ENCODE results near the gene MAP2K1.
"Not testable (repeated sequence)": the region's sequence is repeated elsewhere in the genome, so short reads cannot be mapped to it uniquely, and the experiment has no call there.

The MAP2K1 gene

DNA sequence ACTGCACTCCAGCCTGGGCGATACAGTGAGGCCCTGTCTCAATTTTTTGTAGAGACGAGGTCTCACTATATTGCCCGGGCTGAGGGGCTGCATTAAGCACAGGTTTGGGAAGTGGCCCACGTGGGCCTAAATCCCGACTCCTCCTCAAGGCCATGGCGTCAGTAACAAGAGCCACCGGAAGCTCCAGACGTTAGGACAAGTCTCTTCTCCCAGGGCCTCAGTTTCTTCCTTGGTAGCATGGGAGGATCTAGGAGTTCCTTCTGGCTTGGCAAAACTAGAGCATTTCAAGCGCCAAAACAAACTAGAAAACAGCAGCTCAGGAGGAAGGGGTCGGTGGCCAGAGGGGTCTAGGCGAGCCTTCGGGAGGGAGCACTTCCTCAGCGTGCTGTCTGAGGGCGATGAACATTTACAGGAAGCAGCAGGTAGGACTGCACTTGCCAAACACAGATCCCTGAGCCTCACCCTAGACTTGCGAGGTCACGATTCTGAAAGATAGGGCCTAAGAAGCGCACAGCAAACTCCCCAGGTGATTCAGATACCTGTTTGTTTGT, 110.3 kb downstream of the MAP2K1 start:
- DNase-seq, result no peak
- Histone ChIP-seq H3K4me3 (ENCODE audit: low read length) (peak overlapping the region; percentile 89), H3K79me2 (ENCODE audit: low read length) (peaks cover 60% of the 10 kb centered on the region), H3K27ac (ENCODE audit: low read length) (peak overlapping the region; percentile 87), H3K9me2 (replicated peaks; ENCODE audit: insufficient read depth, low read length) (no peaks in the 10 kb centered on the region), H3K27me3 (replicated peaks; ENCODE audit: insufficient read depth, low read length) (no peaks in the 10 kb centered on the region), H4K20me1 (ENCODE audit: insufficient read depth, low read length) (peaks cover 9% of the 10 kb centered on the region), H2AFZ (ENCODE audit: low read length) (peak overlapping the region; percentile 10), H3K4me1 (ENCODE audit: low read length) (peaks cover 14% of the 10 kb centered on the region), H3F3A (ENCODE audit: insufficient read depth, low read length) (peaks cover 54% of the 10 kb centered on the region), H3K9ac (ENCODE audit: low read length) (peak overlapping the region; percentile 96), H3K9me3 (replicated peaks; ENCODE audit: insufficient read depth, low read length) (no peaks in the 10 kb centered on the region), H3K36me3 (replicated peaks; ENCODE audit: insufficient read depth, low read length) (peaks cover 17% of the 10 kb centered on the region; the same call in 1 of the 2 replicates), H3K4me2 (ENCODE audit: low read depth, low read length) (peak overlapping the region; percentile 93)
- TF ChIP-seq EZH2phosphoT487 (IDR thresholded peaks at IDR 0.05; ENCODE audit: low read length) (no peak), EZH2 (optimal IDR thresholded peaks at IDR 0.05; ENCODE audit: low read depth, low read length) (no peak)
- TF ChIP-seq, protein P1, sequence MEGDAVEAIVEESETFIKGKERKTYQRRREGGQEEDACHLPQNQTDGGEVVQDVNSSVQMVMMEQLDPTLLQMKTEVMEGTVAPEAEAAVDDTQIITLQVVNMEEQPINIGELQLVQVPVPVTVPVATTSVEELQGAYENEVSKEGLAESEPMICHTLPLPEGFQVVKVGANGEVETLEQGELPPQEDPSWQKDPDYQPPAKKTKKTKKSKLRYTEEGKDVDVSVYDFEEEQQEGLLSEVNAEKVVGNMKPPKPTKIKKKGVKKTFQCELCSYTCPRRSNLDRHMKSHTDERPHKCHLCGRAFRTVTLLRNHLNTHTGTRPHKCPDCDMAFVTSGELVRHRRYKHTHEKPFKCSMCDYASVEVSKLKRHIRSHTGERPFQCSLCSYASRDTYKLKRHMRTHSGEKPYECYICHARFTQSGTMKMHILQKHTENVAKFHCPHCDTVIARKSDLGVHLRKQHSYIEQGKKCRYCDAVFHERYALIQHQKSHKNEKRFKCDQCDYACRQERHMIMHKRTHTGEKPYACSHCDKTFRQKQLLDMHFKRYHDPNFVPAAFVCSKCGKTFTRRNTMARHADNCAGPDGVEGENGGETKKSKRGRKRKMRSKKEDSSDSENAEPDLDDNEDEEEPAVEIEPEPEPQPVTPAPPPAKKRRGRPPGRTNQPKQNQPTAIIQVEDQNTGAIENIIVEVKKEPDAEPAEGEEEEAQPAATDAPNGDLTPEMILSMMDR (IDR thresholded peaks at IDR 0.05; ENCODE audit: low read length), result no peak

DNA sequence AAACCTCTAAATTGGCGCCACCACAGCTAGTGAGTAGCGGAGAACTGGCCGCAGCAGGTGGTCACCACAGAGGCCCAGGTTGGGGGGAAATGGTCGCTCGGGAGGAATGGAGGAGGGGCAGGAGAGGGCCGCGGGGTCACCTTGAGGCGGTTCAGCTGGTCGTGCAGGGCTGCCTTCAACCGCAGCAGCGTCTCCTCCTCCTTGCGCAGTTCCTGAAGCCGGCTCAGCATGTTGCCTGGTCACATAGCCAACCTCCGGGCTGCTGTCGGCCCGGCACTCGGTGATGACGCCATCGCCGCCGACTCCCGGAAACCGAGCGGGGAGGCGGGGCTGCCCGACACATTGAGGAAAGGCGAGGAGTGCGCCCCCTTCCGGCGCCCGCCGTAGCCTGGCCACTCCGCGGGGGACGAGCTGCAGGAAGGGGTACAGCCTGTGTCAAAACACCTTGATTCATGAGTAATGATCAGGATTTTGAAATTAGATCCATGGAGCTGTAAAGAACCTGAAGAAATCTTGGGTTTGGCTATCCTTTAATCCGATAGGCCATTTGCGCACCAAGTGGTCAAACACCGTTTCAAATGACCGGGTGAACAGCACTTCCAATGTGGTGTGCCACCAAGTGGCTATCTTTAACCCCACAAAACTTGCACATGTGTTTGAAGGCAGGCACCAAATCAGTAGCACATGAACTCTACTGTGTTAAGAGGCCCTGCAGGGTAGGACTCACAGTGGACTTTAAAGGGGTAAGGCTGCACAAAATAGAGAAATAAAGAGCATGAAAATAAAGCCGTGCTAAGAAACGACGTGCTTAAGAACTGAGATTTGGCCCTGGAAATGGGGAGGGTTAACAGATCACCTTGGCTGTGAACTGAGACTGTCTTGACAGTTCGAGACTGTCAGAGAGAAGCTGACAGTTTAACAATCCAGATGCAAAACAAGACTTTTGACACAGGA, 111.1 kb downstream of the MAP2K1 start, which contains the start of gene SNAPC5:
Gene SNAPC5 (minus strand): TSS at position 261 of the 954 bp plus-strand sequence. CDS start 31 bp downstream, at position 230.
- Histone ChIP-seq H3K4me1 (ENCODE audit: low read length) (peaks cover 21% of the 10 kb centered on the region), H3K4me3 (ENCODE audit: low read length) (peak within 1 kb of the TSS; percentile 89), H4K20me1 (ENCODE audit: insufficient read depth, low read length) (peaks cover 14% of the 10 kb centered on the region), H3K36me3 (replicated peaks; ENCODE audit: insufficient read depth, low read length) (peaks cover 25% of the 10 kb centered on the region; the same call in 1 of the 2 replicates), H3K4me2 (ENCODE audit: low read depth, low read length) (peak within 1 kb of the TSS; percentile 93), H3F3A (ENCODE audit: insufficient read depth, low read length) (peaks cover 61% of the 10 kb centered on the region), H2AFZ (ENCODE audit: low read length) (peak within 1 kb of the TSS; percentile 10), H3K79me2 (ENCODE audit: low read length) (peaks cover 68% of the 10 kb centered on the region), H3K27me3 (replicated peaks; ENCODE audit: insufficient read depth, low read length) (no peaks in the 10 kb centered on the region), H3K27ac (ENCODE audit: low read length) (peak within 1 kb of the TSS; percentile 87), H3K9me3 (replicated peaks; ENCODE audit: insufficient read depth, low read length) (no peaks in the 10 kb centered on the region), H3K9me2 (replicated peaks; ENCODE audit: insufficient read depth, low read length) (no peaks in the 10 kb centered on the region), H3K9ac (ENCODE audit: low read length) (peak within 1 kb of the TSS; percentile 96)
- TF ChIP-seq, protein P1 (IDR thresholded peaks at IDR 0.05; ENCODE audit: low read length), result peak; percentile 98
- TF ChIP-seq EZH2phosphoT487 (IDR thresholded peaks at IDR 0.05; ENCODE audit: low read length) (no peak), EZH2 (optimal IDR thresholded peaks at IDR 0.05; ENCODE audit: low read depth, low read length) (no peak)
- DNase-seq, result peak; percentile 96

DNA sequence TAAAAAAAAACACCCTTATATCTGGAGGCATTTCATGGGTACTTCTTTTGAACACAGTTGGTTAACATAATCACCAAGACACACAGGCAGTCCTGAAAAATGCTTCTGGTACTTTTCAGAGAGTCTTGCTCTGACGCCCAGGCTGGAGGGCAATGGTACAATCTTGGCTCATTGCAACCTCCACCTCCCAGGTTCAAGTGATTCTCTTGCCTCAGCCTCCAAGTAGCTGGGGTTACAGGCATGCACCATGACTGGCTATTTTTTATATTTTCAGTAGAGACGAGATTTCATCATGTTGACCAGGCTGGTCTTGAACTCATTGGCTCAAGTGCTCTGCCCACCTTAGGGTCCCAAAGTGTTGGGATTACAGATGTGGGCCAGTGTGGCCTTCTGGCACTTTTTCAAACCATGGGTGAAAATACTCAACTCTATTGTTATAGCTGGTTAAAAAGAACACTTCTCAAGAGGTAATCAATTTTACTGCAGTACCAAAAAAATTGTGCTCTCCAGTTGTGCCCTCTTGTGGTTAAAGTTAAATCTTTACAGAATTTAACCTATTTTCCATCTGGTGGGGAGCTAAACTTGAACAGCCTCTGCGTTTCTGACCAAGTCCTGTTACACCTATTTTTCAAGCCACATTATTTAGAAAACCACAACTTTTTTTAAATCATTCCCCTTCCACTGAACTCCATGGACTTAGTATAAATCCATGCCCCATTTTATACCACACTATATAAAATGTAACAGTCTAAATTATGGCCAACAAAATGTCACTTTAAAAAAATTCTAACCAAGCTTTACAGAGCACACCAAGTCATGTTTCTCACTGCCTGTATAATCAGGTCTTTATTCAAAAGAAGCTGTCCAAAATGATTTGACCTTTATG, 112.0 kb downstream of the MAP2K1 start:
- Histone ChIP-seq H3K4me3 (ENCODE audit: low read length) (no peak overlapping the region), H3K4me1 (ENCODE audit: low read length) (peaks cover 21% of the 10 kb centered on the region), H3K9me3 (replicated peaks; ENCODE audit: insufficient read depth, low read length) (no peaks in the 10 kb centered on the region), H4K20me1 (ENCODE audit: insufficient read depth, low read length) (peaks cover 16% of the 10 kb centered on the region), H3K9ac (ENCODE audit: low read length) (no peak overlapping the region), H3K79me2 (ENCODE audit: low read length) (peaks cover 75% of the 10 kb centered on the region), H3K36me3 (replicated peaks; ENCODE audit: insufficient read depth, low read length) (peaks cover 27% of the 10 kb centered on the region; the same call in 1 of the 2 replicates), H3F3A (ENCODE audit: insufficient read depth, low read length) (peaks cover 70% of the 10 kb centered on the region), H2AFZ (ENCODE audit: low read length) (no peak overlapping the region), H3K9me2 (replicated peaks; ENCODE audit: insufficient read depth, low read length) (no peaks in the 10 kb centered on the region), H3K27ac (ENCODE audit: low read length) (peak overlapping the region; percentile 87), H3K27me3 (replicated peaks; ENCODE audit: insufficient read depth, low read length) (no peaks in the 10 kb centered on the region), H3K4me2 (ENCODE audit: low read depth, low read length) (no peak overlapping the region)
- DNase-seq, result peak; percentile 53
- TF ChIP-seq EZH2phosphoT487 (IDR thresholded peaks at IDR 0.05; ENCODE audit: low read length), result no peak
- TF ChIP-seq, protein P1 (IDR thresholded peaks at IDR 0.05; ENCODE audit: low read length), result peak; percentile 36

DNA sequence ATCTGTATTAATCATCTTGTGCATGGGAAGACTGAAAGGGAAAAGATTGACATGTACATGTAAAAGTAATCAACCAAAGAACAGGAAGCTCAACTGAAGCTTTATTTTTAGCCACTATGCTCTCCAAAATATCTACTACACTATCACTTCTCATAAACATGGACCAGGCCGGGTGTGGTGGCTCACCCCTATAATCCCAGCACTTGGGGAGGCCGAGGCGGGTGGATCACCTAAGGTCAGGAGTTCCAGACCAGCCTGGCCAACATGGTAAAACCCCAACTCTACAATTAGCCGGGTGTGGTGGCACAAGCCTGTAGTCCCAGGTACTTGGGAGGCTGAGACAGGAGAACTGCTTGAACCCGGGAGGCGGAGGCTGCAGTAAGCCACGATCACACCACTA, 113.6 kb downstream of the MAP2K1 start:
- H3K4me2 ChIP-seq (ENCODE audit: low read depth, low read length); H3K27ac ChIP-seq (ENCODE audit: low read length); DNase-seq; H3K9me3 ChIP-seq (replicated peaks; ENCODE audit: insufficient read depth, low read length); H3K9me2 ChIP-seq (replicated peaks; ENCODE audit: insufficient read depth, low read length); H3K9ac ChIP-seq (ENCODE audit: low read length); H3K27me3 ChIP-seq (replicated peaks; ENCODE audit: insufficient read depth, low read length); H3K4me3 ChIP-seq (ENCODE audit: low read length); H2AFZ ChIP-seq (ENCODE audit: low read length): not testable (repeated sequence)
- peaks cover 21% of the 10 kb centered on the region for H3K4me1 ChIP-seq (ENCODE audit: low read length)
- peaks cover 72% of the 10 kb centered on the region for H3K79me2 ChIP-seq (ENCODE audit: low read length)
- peaks cover 16% of the 10 kb centered on the region for H4K20me1 ChIP-seq (ENCODE audit: insufficient read depth, low read length)
- peaks cover 77% of the 10 kb centered on the region for H3F3A ChIP-seq (ENCODE audit: insufficient read depth, low read length)
- H3K36me3 ChIP-seq (replicated peaks; ENCODE audit: insufficient read depth, low read length), result peaks cover 27% of the 10 kb centered on the region; the same call in 1 of the 2 replicates
